HL-60/S4 treated with phorbol 12-myristate 13-acetate at 8.2 ng/mL for 4 days and 3 days (cell line): ENCODE results near the gene STK4.
"Not testable (repeated sequence)": the region's sequence is repeated elsewhere in the genome, so short reads cannot be mapped to it uniquely, and the experiment has no call there.

Experiments
- in situ Hi-C: fragments of 300-500 bp; cut with MboI; formaldehyde crosslinking; loops from 2 replicates; pipeline ENCODE4 v1.15.0; 2022; ENCODE audit warnings: low sequenced_read_pairs

STK4 gene

DNA sequence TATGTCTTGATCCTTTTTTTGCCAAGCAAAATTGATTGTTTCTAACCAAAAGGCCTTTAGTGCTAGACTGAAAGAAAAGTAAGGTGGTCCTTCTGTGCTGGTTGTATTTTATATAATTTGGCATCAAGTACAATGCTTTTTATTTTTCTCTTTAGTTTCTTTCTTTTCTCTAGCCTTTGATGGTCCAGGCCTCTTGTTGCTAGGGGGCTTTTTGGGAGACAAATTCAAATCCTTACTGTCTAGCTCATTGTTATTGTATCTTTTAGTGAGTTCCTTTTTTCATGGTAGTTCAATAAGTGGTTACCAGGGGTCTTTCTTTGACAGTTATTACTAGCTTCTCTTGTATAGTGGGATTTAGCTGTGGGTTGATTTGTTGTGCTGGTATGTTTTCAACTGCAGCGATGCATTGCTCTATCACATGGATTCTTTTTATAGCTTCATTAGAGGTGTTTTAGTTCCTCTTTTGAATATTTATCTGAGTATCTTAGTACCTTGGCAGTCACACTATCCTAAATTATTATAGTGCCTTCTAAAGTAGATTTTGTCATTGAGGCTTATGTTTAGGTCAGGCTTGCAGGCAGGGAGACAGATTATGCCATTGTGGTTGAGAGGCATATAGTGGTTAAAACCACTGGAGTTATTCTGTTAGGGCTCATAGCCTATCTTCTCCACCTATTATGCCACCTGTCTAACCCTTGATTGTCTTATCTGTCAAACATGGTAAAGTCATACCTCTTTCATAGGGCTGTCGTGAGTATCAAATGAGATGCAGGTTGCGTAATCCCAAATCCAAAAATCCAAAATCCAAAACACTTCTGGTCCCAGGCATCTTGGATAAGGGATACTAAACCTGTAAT, 85.1 kb downstream of the STK4 start:
- in situ Hi-C loops = no loop called here

DNA sequence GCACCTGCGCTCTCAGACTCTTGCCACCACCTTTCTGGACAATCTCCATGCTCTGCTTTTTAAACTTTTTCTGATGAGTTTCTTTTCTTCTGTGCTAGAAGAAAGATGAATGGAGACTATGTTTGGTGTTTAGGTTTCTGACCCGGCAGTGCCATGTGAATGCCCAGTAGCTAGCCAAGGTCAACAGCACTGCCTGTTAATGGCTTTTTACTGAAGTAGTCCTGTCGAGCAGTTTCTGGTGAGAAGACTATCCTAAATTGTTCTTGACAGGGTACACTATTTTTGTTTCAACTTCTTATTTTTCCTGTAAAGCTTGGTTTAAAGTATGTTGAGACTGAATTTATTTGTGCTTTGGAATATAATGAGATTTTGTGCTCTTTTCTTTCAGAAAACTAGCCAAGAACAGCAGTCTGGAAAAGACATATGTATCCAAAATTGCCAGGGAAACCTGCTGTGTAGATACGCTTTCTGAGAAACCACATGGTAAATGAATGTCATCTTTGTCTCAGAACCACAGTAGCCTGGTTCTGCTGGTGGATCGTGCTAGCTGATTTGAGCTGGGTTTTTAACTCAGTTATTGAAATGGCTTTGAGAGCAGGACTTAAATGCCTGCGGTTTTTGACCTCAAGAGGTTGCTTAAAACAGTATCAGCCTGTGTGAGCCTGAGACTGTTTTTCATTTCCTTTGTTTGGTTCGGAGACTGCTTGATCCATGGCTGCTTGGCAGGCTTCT, 86.6 kb downstream of the STK4 start:
- in situ Hi-C loops = no loop called here

DNA sequence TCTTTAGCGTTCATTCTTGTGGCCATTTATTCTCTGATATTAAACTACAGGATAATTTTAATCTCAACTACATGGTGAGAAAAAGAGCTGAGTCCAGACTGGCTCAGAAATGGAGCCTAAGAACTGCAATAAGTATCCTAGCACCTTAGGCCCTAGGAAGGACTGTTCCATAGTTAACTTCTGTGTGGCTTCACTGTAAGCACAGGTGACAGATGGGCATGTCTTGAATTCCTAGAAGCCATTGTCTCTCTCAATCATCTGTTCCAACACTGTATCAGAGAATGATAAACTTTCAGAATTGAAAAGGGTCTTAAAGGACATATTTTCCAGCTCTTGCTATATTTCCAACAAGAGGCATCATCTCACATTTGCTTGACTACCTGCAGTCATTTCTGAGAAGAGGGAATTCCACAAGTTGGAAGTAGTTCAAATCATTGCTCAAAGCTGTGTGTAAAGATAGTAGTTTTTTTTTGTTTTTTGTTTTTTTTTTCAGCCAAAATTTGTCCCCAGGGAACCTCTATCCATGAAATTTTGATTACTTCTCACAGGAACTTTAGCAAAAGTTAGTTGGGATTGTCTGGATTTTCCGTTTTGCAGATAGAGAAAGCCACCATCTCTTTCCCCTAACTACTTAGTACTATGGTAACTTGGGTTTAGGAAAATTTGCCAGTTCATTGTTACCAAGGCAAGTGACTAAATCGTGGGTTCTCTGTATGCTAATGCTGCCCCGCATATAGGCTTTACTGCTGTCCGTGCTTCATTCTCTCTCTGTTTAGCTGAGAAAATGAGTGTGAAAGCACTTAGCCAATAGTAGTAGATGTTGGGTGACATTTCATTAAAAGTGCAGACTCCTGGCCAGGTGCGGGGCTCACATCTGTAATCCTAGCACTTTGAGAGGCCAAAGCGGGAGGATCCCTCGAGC, 87.4 kb downstream of the STK4 start:
- in situ Hi-C loops = no loop called here

DNA sequence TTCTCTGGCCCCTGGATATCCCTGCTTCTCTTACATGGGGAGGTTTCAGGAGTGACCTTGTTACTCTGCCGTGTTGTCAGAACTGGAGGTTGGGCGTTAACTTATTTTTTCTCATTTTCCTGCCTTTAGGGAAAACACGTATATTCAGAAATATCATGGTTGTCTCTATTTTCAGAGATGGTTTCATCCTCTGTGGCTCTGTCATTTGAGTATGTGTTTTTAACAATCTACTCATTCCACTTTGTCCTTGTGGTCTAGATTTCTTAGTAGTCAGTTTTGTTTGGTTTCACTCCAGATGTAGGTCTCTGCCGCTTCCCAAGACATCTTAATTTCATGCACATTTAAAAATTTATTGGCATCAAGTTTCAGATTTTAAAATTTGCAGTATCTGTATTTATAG, 88.7 kb downstream of the STK4 start:
- in situ Hi-C loops = no loop called here

DNA sequence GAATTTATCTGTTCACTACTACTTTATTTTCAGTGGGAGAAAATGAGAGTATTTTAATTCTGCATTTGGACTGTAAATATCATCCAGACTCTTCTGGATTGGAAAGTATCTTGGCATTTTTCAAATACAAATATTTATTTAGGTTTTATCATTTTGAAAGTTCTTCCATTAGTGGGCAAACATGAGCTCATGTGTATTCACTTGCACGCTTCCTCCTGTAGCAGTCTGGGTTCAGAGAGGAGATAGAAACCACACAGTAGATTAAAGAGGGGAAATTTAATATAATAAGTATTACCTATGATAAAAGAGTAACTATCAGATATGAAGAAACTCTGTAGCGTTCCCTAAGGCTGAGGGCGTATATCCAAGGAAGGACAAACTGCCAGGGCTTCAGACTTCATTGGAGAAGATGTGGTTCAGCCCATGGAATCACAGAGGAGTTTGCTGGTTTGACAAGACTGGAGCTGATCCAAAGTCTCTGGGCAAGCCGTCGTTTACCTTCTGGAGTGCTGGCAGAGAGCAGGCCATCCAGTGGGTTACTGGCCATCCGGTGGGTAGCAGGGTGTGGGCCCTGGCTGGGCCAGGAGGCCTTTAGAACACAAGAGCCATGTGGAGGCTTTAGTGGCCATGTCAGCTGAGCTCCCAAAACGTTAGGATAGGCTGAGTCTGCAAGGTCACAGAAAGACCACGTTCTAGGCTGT, 90.3 kb downstream of the STK4 start:
- in situ Hi-C loops = no loop called here

DNA sequence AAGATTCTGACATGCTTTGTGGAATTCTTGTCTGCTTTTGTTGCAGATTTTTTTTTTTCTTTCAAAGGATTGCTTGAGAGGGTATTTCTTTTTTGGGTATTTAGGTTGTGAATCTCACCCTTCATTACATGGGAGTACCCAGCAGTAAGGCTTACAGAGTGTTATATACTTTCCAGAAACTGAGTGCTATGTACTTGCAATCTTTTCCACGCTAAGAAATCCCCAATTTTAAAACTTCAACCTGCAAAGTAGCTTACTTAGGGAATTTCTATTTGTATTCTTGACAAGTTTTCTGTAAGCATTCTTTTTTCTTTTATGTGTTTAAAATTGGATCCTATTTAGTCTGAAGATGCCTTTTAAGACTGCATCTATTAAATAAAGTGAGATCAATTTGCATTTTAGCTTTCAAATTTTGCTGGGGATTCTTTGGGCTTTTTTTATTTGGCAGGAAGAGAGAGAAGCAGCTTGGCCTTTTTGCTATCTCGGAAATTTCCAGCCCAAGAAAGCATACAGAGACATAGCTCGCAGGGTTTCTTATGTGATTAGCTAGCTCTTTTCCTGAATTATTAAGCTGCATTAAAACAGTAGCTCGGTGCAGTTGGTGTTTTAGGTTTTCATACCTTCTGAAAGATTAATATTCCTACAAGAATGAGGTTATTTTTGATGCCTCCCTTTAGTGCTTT, 92.0 kb downstream of the STK4 start:
- in situ Hi-C loops = no loop called here

- in situ Hi-C loops = no loop called here
Observed at GRCh38 chr20:45059022-45059728, 92.9 kb downstream of the STK4 start.

GRCh38 chr20:45060294-45060693, 94.0 kb downstream of the STK4 start:
- in situ Hi-C loops = no loop called here

DNA sequence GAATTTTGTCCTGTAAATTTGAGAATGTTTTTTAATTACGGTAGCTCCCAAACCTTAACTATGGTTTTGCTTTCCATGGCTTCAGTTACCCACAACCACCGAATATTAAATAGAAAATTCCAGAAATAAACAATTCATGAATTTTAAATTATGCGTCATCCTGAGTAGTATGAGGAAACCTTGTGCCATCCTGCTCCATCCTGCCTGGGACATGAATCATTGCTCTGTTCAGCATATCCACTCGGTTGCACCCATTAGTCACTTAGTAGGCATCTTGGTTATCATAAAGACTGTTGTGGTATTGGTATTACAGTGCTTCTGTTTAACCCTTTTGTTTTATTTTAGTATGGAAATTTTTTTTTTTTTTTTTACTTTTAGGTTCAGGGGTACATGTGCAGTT, 94.9 kb downstream of the STK4 start:
- in situ Hi-C loops = no loop called here

DNA sequence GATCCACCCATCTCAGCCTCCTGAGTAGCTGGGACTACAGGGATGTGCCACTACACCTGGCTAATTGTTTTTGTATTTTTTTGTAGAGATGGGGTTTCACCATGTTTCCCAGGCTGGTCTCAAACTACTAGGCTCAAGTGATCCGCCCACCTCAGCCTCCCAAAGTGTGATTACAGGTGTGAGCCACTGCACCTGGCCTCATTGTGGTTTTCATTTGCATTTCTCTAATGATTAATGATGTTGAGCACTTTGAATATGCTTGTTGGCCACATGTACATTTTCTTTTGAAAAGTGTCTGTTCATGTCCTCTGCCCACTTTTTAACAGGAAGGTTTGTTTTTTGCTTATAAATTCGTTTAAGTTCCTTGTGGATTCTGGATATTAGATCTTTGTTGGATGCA, 96.8 kb downstream of the STK4 start:
- in situ Hi-C loops = not testable (repeated sequence)

DNA sequence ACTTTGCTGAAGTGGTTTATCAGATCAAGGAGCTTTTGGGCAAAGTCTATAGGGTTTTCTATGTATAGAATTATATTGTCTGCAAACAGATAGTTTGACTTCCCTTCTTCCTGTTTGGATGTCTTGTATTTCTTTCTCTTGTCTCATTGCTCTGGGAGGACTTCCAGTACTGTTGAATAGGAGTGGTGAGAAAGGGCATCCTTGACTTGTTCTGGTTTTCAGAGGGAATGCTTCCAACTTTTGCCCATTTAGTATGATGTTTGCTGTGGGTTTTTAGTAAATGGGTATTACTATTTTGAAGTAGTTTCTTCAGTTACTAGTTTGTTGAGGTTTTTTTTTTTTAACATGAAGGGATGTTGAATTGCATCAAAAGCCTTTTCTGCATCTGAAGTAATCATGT, 98.5 kb downstream of the STK4 start:
- in situ Hi-C loops = no loop called here

- in situ Hi-C loops = no loop called here
Observed at GRCh38 chr20:45066372-45066771, 100.1 kb downstream of the STK4 start.

- in situ Hi-C loops = no loop called here
Observed at GRCh38 chr20:45067087-45067486, 100.8 kb downstream of the STK4 start.

- in situ Hi-C loops = no loop called here
Observed at GRCh38 chr20:45067558-45067957, 101.2 kb downstream of the STK4 start.

DNA sequence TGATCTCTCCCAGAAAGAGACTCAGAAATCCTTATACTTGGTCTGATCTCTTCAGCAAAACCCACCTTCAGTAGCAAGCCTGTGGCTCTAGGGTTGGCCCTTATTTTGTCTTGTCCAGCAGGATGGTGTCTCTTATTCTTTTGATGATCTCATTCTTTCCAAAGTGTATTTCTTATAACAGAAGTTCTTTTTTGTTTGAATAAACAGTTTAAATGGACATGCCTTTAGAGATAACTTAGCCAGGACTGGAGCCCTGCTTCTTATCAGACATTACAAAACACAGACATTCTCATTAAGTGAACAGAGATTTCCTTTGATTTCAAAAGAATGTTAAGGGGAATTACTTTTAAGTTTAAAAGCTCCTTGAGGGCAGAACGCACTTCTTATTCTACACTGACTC, 102.9 kb downstream of the STK4 start:
- in situ Hi-C loops = no loop called here

DNA sequence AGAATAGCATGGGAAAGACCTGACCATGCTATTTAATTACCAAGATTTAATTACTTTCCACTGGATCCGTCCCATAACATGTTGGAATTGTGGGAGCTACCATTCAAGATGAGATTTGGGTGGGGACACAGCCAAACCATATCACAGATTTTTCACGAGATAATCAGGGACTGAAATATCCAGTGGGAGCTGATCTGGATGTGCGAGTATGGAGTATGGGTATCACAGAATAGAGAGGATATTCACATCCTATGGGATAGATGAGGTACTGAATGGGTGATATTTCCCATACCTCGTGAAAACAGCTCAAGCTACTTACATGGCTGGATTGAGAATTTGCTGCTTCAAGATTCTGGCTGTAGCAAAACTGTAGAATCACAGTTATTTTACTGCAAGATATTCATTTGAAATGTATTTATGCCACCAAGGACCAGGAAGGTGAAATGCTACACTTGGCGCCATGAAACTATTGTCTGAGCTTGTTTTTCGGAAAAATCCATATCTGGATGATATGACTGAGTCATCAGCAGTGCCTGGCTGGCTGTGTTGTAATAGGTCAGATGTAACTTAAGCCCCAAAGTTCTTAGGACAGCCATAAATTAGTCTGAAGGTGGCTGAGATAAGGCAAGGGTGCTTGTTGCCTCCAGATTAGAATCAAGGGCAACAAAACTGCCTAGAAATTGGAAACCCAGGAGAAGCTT, 104.8 kb downstream of the STK4 start:
- in situ Hi-C loops = no loop called here

GRCh38 chr20:45072066-45072465, 105.8 kb downstream of the STK4 start:
- in situ Hi-C loops = no loop called here

DNA sequence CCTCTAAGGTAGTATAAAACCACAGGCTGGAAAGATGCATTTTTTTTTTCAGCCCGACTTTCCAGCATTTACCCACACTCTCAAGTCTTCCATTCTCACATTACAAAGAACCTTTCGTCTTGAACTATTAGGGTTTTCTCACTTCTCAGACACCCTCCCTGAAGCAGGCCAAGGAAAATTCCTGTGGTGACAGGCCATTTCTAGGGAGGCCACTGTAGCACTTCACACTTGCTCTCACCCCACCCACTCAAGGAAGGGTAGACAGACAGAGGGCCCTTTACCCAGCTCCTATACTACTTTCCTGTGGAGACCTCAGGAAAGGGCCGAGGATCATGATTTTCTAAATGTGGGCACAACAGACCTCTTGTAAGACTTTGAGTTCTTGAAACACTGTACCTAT, 106.9 kb downstream of the STK4 start:
- in situ Hi-C loops = no loop called here

- in situ Hi-C loops = no loop called here
Observed at GRCh38 chr20:45077559-45077958, 111.2 kb downstream of the STK4 start.
